ENCODE results near the gene SH3PXD2A.

The SH3PXD2A gene

DNA sequence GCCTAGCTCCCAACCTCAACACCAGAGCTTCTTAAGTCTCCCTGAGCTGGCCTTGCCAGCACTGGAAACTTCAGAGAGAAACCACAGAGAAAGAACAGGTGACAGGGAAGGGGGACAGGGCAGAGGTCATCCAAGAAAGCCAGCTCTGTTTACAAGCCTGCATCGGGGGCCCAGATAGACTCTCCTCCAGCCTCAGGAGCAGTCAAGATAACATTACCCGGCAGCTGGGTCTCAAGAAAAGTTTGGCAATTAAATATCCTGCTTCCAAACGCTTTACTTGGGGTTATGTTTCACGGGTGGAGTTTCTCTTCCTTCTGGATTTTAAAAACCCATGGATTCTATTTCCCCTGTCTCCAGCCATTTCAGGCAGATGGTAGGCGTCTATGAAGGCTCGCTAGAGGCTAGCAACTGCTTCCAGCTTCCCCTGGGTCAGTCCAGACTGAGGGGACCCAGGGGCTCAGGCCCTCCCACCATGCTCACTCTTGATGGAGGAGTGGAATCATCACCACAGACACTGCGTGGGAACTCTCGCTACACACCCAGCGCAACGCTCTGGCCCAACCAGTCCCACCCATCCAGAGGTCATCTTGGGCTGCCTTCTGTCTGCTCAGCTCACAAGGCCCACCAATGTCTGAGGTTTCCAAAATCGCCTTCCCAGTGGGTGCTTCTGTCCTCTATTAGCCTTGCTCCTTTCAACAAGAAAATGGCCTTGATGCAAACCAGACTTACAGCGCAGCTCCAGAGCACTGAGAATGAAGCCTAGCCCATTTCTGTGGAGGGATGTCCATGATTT, 48.8 kb downstream of the SH3PXD2A start:
- ATAC-seq (ENCODE audit: insufficient read depth, low read depth) (no peak), DNase-seq (no peak)
- Histone ChIP-seq H3K9me3 (ENCODE audit: insufficient read depth, low read length, severe bottlenecking) (no peaks in the 10 kb centered on the region), H3K4me2 (ENCODE audit: insufficient read depth, low read length) (no peak overlapping the region), H3K36me3 (ENCODE audit: insufficient read depth, low read length) (no peaks in the 10 kb centered on the region), H4K20me1 (ENCODE audit: insufficient read depth, low read length) (no peaks in the 10 kb centered on the region), H3K27me3 (ENCODE audit: insufficient read depth, low read length, poor library complexity) (no peaks in the 10 kb centered on the region), H2AFZ (ENCODE audit: low read depth, low read length) (no peak overlapping the region), H3K4me3 (ENCODE audit: low read depth in 1 of 2, low read length in 2 of 2) (no peak overlapping the region), H3K4me1 (ENCODE audit: insufficient read depth, low read length) (no peaks in the 10 kb centered on the region), H3K79me2 (ENCODE audit: insufficient read depth, low read length) (no peaks in the 10 kb centered on the region), H3K9ac (ENCODE audit: low read depth, low read length) (no peak overlapping the region), H3K27ac (ENCODE audit: low read length) (no peak overlapping the region)
- TF ChIP-seq EZH2 (IDR thresholded peaks at IDR 0.05; ENCODE audit: borderline replicate concordance, low read depth, low read length, severe bottlenecking) = no peak
- TF ChIP-seq, protein P1, sequence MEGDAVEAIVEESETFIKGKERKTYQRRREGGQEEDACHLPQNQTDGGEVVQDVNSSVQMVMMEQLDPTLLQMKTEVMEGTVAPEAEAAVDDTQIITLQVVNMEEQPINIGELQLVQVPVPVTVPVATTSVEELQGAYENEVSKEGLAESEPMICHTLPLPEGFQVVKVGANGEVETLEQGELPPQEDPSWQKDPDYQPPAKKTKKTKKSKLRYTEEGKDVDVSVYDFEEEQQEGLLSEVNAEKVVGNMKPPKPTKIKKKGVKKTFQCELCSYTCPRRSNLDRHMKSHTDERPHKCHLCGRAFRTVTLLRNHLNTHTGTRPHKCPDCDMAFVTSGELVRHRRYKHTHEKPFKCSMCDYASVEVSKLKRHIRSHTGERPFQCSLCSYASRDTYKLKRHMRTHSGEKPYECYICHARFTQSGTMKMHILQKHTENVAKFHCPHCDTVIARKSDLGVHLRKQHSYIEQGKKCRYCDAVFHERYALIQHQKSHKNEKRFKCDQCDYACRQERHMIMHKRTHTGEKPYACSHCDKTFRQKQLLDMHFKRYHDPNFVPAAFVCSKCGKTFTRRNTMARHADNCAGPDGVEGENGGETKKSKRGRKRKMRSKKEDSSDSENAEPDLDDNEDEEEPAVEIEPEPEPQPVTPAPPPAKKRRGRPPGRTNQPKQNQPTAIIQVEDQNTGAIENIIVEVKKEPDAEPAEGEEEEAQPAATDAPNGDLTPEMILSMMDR (IDR thresholded peaks at IDR 0.05; ENCODE audit: borderline replicate concordance, extremely low read depth, low read length, poor library complexity, severe bottlenecking) = no peak

DNA sequence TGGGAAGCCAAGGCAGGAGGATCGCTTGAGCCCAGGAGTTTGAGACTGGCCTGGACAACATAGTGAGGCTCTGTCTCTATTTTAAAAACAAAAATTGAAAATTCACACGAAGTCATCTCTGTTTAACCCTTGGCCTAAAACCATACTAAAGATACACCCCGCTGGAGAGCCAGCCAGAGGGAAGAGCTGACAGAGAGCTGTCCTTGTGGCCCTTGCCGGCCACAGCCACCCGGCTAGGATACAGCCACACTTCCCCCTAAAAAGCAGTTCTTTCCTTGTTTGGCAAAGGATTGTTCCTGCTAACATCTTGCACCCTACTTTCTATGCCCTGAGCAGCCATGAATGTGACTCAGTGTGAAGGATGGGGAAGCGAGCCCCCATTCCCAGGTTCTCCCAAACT, 49.6 kb downstream of the SH3PXD2A start:
- Histone ChIP-seq H3K79me2 (ENCODE audit: insufficient read depth, low read length) (no peaks in the 10 kb centered on the region), H3K4me2 (ENCODE audit: insufficient read depth, low read length) (no peak overlapping the region), H4K20me1 (ENCODE audit: insufficient read depth, low read length) (no peaks in the 10 kb centered on the region), H3K4me1 (ENCODE audit: insufficient read depth, low read length) (no peaks in the 10 kb centered on the region), H3K9me3 (ENCODE audit: insufficient read depth, low read length, severe bottlenecking) (no peaks in the 10 kb centered on the region), H2AFZ (ENCODE audit: low read depth, low read length) (no peak overlapping the region), H3K27ac (ENCODE audit: low read length) (no peak overlapping the region), H3K36me3 (ENCODE audit: insufficient read depth, low read length) (no peaks in the 10 kb centered on the region), H3K27me3 (ENCODE audit: insufficient read depth, low read length, poor library complexity) (no peaks in the 10 kb centered on the region), H3K4me3 (ENCODE audit: low read depth in 1 of 2, low read length in 2 of 2) (no peak overlapping the region), H3K9ac (ENCODE audit: low read depth, low read length) (no peak overlapping the region)
- TF ChIP-seq EZH2 (IDR thresholded peaks at IDR 0.05; ENCODE audit: borderline replicate concordance, low read depth, low read length, severe bottlenecking) = no peak
- TF ChIP-seq, protein P1 (IDR thresholded peaks at IDR 0.05; ENCODE audit: borderline replicate concordance, extremely low read depth, low read length, poor library complexity, severe bottlenecking) = no peak
- DNase-seq (no peak), ATAC-seq (ENCODE audit: insufficient read depth, low read depth) (no peak)

DNA sequence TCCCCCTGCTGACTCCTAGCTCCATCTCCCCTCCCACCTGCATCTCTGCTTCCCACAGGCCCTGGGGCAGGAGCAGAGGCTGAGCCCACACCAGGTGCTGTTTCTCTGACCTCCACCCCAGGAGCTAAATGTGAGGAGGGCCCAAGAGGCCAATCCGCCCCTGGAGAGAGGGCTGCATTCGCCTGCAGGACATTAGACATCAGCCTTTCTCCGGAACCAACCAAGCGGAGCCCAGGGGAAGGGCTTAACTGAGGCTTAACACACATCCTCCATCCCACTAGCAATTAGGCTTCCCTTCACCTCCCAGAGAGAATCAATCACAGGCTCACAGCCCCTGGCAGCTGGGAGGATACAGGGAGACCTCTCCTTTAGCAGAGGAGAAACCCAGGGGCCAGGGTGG, 50.5 kb downstream of the SH3PXD2A start:
- Histone ChIP-seq H2AFZ (ENCODE audit: low read depth, low read length) (no peak overlapping the region), H3K27me3 (ENCODE audit: insufficient read depth, low read length, poor library complexity) (no peaks in the 10 kb centered on the region), H3K4me2 (ENCODE audit: insufficient read depth, low read length) (no peak overlapping the region), H3K4me1 (ENCODE audit: insufficient read depth, low read length) (no peaks in the 10 kb centered on the region), H4K20me1 (ENCODE audit: insufficient read depth, low read length) (no peaks in the 10 kb centered on the region), H3K4me3 (ENCODE audit: low read depth in 1 of 2, low read length in 2 of 2) (no peak overlapping the region), H3K36me3 (ENCODE audit: insufficient read depth, low read length) (no peaks in the 10 kb centered on the region), H3K27ac (ENCODE audit: low read length) (no peak overlapping the region), H3K9me3 (ENCODE audit: insufficient read depth, low read length, severe bottlenecking) (no peaks in the 10 kb centered on the region), H3K79me2 (ENCODE audit: insufficient read depth, low read length) (no peaks in the 10 kb centered on the region), H3K9ac (ENCODE audit: low read depth, low read length) (no peak overlapping the region)
- TF ChIP-seq, protein P1 (IDR thresholded peaks at IDR 0.05; ENCODE audit: borderline replicate concordance, extremely low read depth, low read length, poor library complexity, severe bottlenecking) = no peak
- no peak for TF ChIP-seq EZH2 (IDR thresholded peaks at IDR 0.05; ENCODE audit: borderline replicate concordance, low read depth, low read length, severe bottlenecking)
- DNase-seq = no peak
- ATAC-seq (ENCODE audit: insufficient read depth, low read depth) = no peak

Data from DND-41 (cell line).